Measurements from ENCODE around the gene SBF2.

SBF2 gene

GRCh38 chr11:10301656-10302358 is 7.8 kb upstream of the SBF2 start:
- TF ChIP-seq GATA3 (IDR thresholded peaks at IDR 0.05; ENCODE audit: low read depth, low read length) (no peak), GATA2 (IDR thresholded peaks at IDR 0.05; ENCODE audit: low read depth, low read length) (no peak)

GRCh38 chr11:10298342-10298741 is 4.3 kb upstream of the SBF2 start:
- TF ChIP-seq GATA3 (IDR thresholded peaks at IDR 0.05; ENCODE audit: low read depth, low read length) (no peak), GATA2 (IDR thresholded peaks at IDR 0.05; ENCODE audit: low read depth, low read length) (no peak)

GRCh38 chr11:10295064-10295901 is 1.3 kb upstream of the SBF2 start:
- TF ChIP-seq GATA3 (IDR thresholded peaks at IDR 0.05; ENCODE audit: low read depth, low read length) (no peak), GATA2 (IDR thresholded peaks at IDR 0.05; ENCODE audit: low read depth, low read length) (no peak)

GRCh38 chr11:10294290-10294953 is 403 bp upstream of the SBF2 start:
- TF ChIP-seq GATA3 (IDR thresholded peaks at IDR 0.05; ENCODE audit: low read depth, low read length), result no peak

- TF ChIP-seq GATA2 (IDR thresholded peaks at IDR 0.05; ENCODE audit: low read depth, low read length) (no peak), GATA3 (IDR thresholded peaks at IDR 0.05; ENCODE audit: low read depth, low read length) (no peak)
These were observed 2.0 kb downstream of the SBF2 start for GRCh38 chr11:10291801-10292638.

GRCh38 chr11:10289765-10290380 is 4.1 kb downstream of the SBF2 start:
- TF ChIP-seq GATA2 (IDR thresholded peaks at IDR 0.05; ENCODE audit: low read depth, low read length) (no peak), GATA3 (IDR thresholded peaks at IDR 0.05; ENCODE audit: low read depth, low read length) (no peak)

GRCh38 chr11:10288881-10289764 is 4.9 kb downstream of the SBF2 start:
- TF ChIP-seq GATA3 (IDR thresholded peaks at IDR 0.05; ENCODE audit: low read depth, low read length) (no peak), GATA2 (IDR thresholded peaks at IDR 0.05; ENCODE audit: low read depth, low read length) (no peak)

- TF ChIP-seq GATA3 (IDR thresholded peaks at IDR 0.05; ENCODE audit: low read depth, low read length) (no peak), GATA2 (IDR thresholded peaks at IDR 0.05; ENCODE audit: low read depth, low read length) (no peak)
These were observed 6.0 kb downstream of the SBF2 start for GRCh38 chr11:10287766-10288715.

GRCh38 chr11:10287140-10287539 is 6.9 kb downstream of the SBF2 start:
- TF ChIP-seq GATA3 (IDR thresholded peaks at IDR 0.05; ENCODE audit: low read depth, low read length) (no peak), GATA2 (IDR thresholded peaks at IDR 0.05; ENCODE audit: low read depth, low read length) (no peak)

- no peak for TF ChIP-seq GATA3 (IDR thresholded peaks at IDR 0.05; ENCODE audit: low read depth, low read length)
- TF ChIP-seq GATA2 (IDR thresholded peaks at IDR 0.05; ENCODE audit: low read depth, low read length), result no peak
These were observed 8.7 kb downstream of the SBF2 start for GRCh38 chr11:10285148-10285802.

GRCh38 chr11:10283991-10284390 is 10.0 kb downstream of the SBF2 start:
- TF ChIP-seq GATA3 (IDR thresholded peaks at IDR 0.05; ENCODE audit: low read depth, low read length) (no peak), GATA2 (IDR thresholded peaks at IDR 0.05; ENCODE audit: low read depth, low read length) (no peak)

Data from SH-SY5Y (cell line).